Uterus (tissue), 4 donors: ENCODE measurements around the gene GLI2. TPM values are rescaled to one million over a fixed set of nuclear protein-coding genes. Genes with fewer than 3 reads are reported as not detected.

ENCODE experiments used
- DNase-seq, 2 donors: peaks; one replicate each; pipeline ENCODE4 v3.0.0-alpha.2; 2019 to 2020
- H3K27ac ChIP-seq, 2 donors: fragments of 200-600 bp; sonication (generic); 1 replicate in 1 of 2; 2 replicates in 1 of 2; pipeline ENCODE4 v1.5.1; 2016 to 2018
- H3K27me3 ChIP-seq, 2 donors: fragments of 200-600 bp; sonication (generic); one replicate each; pipeline ENCODE4 v1.5.1; 2018 to 2019; ENCODE audit warnings: control low read depth in 1 of 2
- H3K36me3 ChIP-seq, 2 donors: fragments of 200-600 bp; sonication (generic); one replicate each; pipeline ENCODE4 v1.5.1; 2019; ENCODE audit warnings: control low read depth in 1 of 2
- H3K4me1 ChIP-seq, 2 donors: fragments of 200-600 bp; sonication (generic); one replicate each; pipeline ENCODE4 v1.5.1; 2018 to 2019; ENCODE audit warnings: control low read depth in 1 of 2
- H3K4me3 ChIP-seq, 2 donors: fragments of 200-600 bp; sonication (generic); 1 replicate in 1 of 2; 2 replicates in 1 of 2; pipeline ENCODE4 v1.5.1; 2018 to 2019; ENCODE audit warnings: mild to moderate bottlenecking in 1 of 2
- H3K9me3 ChIP-seq, 2 donors: fragments of 200-600 bp; sonication (generic); one replicate each; pipeline ENCODE4 v1.5.1; 2019; ENCODE audit warnings: control low read depth in 1 of 2
- CTCF ChIP-seq, 4 experiments: fragments of 200-600 bp in 2 of 4; fragments of 450-650 bp in 2 of 4; sonication (generic) in 2 of 4; IDR thresholded peaks; one replicate each; pipeline ENCODE4 v1.5.1; 2016 to 2019; ENCODE audit warnings: antibody characterized with exemption in 4 of 4, mild to moderate bottlenecking in 2 of 4, moderate library complexity in 1 of 4
- POLR2A ChIP-seq, 2 donors: fragments of 450-650 bp; IDR thresholded peaks; one replicate each; pipeline ENCODE4 v1.6.1; 2016; ENCODE audit warnings: antibody characterized with exemption in 2 of 2, mild to moderate bottlenecking in 1 of 2, moderate library complexity in 1 of 2
- intact Hi-C: fragments of 100-400 bp; cut with DNase I; formaldehyde crosslinking; loops from one replicate; pipeline ENCODE4 v1.15.1; 2023; ENCODE audit warnings: low total_unique reads
- total RNA-seq, 4 donors: library from RNA; depleted of rRNA in 3 of 4; stranded (reverse); fragments of >200 nt in 3 of 4; gene quantifications; one replicate each; pipeline versions ENCODE4 v1.1.0 to v1.2.4, GENCODE V29; 2014 to 2023
- donor health status: DM: yes; HTN: yes; CAD: no.

Gene GLI2
- total RNA-seq, 4 donors from 2014 or later: 2.9 to 23.6 (median 12.9) TPM

DNA sequence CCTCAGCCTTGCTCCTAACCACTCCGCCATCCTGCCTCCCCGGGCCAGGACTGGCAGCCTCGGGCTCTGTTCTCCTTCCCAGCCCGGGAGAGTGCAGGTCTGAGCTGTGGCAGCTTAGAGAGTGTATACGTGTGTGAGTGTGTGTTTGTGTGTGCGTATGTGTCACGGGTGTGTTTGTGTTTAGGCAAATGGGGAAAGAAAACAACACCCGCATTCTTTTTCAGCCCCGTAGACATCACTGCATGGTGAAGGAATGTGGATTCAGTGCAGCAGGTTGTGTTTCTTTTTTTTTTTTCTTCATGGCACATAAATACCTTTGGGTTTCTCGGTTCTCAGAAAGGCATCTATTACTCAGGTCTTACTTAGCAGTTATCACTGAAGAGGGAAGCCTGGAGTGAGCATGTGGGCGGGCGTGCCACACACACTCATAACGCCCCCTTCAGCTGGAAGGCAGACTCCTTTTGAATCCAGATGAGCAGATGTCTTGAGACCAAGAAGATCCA lies 44.2 kb downstream of the GLI2 start:
- Histone ChIP-seq H3K4me1 (no peaks in the 10 kb centered on the region), H3K27ac (peak overlapping the region in 1 of 2 donors; percentile 12), H3K9me3 (no peaks in the 10 kb centered on the region), H3K27me3 (no peaks in the 10 kb centered on the region), H3K36me3 (no peaks in the 10 kb centered on the region), H3K4me3 (no peak overlapping the region)
- TF ChIP-seq POLR2A (IDR thresholded peaks at IDR 0.05) (no peak), CTCF (IDR thresholded peaks at IDR 0.05) (peak in 2 of 4 experiments; percentile 7 to 11)
- intact Hi-C loops: no loop called here
- peak in 1 of 2 donors; percentile 40 for DNase-seq

GRCh38 chr2:120780402-120780801 lies 44.7 kb downstream of the GLI2 start:
- Histone ChIP-seq H3K36me3 (no peaks in the 10 kb centered on the region), H3K27me3 (no peaks in the 10 kb centered on the region), H3K27ac (no peak overlapping the region), H3K4me1 (no peaks in the 10 kb centered on the region), H3K4me3 (no peak overlapping the region), H3K9me3 (no peaks in the 10 kb centered on the region)
- no peak for DNase-seq
- intact Hi-C loops: no loop called here
- no peak for TF ChIP-seq CTCF (IDR thresholded peaks at IDR 0.05)
- TF ChIP-seq POLR2A (IDR thresholded peaks at IDR 0.05): no peak

DNA sequence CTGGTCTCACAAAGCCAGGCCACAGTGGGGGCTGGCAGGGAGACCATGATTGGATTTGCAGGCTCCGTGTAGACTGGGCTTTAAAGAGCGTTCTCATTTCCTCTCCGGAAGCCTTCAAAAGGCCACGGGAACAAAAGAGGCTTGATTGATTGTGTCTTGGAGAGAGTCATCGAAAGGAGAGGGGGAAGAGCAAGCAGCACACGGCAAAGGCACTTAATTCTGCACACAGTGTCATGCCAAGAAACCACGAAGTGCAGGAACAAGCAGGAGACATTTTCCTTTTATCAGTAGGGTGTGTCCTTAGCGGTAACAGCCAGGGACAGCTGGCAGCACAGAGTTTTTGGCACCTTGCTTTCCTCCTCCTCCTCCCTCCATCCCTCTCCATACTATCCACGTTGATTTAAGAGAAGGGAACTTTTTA lies 47.7 kb downstream of the GLI2 start:
- no peaks in the 10 kb centered on the region for H3K9me3 ChIP-seq
- no peaks in the 10 kb centered on the region for H3K4me1 ChIP-seq
- intact Hi-C loops: no loop called here
- no peaks in the 10 kb centered on the region for H3K36me3 ChIP-seq
- no peaks in the 10 kb centered on the region for H3K27me3 ChIP-seq
- DNase-seq: no peak
- no peak for TF ChIP-seq CTCF (IDR thresholded peaks at IDR 0.05)
- no peak overlapping the region for H3K27ac ChIP-seq
- no peak overlapping the region for H3K4me3 ChIP-seq

DNA sequence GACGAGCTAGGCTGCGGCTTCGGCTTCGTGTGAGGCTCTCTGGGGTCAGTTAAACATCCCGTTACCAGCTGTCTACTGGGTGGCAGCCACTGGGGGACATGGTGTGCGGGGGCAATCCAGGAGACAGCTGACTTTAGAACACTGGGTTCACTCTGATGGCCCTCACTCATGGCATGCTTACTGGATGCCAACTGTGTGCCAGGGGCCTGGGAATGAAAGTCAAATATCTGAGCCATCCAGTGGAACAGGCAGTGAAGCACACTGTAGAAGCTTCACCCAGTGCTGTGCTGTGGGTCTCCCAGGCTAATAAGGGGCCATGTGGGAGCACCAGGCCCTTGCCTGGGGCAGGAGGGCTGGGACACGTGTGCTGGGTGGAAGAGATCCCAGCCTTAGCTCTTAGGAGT lies 48.3 kb downstream of the GLI2 start:
- TF ChIP-seq POLR2A (IDR thresholded peaks at IDR 0.05): no peak
- TF ChIP-seq CTCF (IDR thresholded peaks at IDR 0.05): no peak
- Histone ChIP-seq H3K27ac (no peak overlapping the region), H3K9me3 (no peaks in the 10 kb centered on the region), H3K4me1 (no peaks in the 10 kb centered on the region), H3K27me3 (no peaks in the 10 kb centered on the region), H3K36me3 (no peaks in the 10 kb centered on the region), H3K4me3 (no peak overlapping the region)
- intact Hi-C loops: no loop called here
- no peak for DNase-seq
